ENCODE results near the gene RNF4.

GRCh38 chr4:2443061-2443730 lies 25.7 kb upstream of the RNF4 start:
- TF ChIP-seq CTCF (IDR thresholded peaks at IDR 0.05; ENCODE audit: insufficient read depth, low read depth, low read length) (no peak), EZH2 (IDR thresholded peaks at IDR 0.05; ENCODE audit: insufficient read depth, low read length) (no peak)
